NCI-H1092 (cell line): ENCODE measurements around the gene ARL11.

Experiments
- DNase-seq: peaks from one replicate; lab custom pipeline; 2025; lab: John Stamatoyannopoulos, UW

Gene ARL11

GRCh38 chr13:49615836-49616675, 12.3 kb upstream of the ARL11 start:
- DNase-seq: no peak

- no peak for DNase-seq
Observed at GRCh38 chr13:49616676-49617065, 11.6 kb upstream of the ARL11 start.

GRCh38 chr13:49620170-49620621, 8.1 kb upstream of the ARL11 start:
- no peak for DNase-seq

GRCh38 chr13:49622174-49622946, 5.9 kb upstream of the ARL11 start:
- no peak for DNase-seq

- DNase-seq: no peak
Observed at GRCh38 chr13:49624229-49624628, 4.1 kb upstream of the ARL11 start.

- no peak for DNase-seq
Observed at GRCh38 chr13:49625392-49626079, 2.8 kb upstream of the ARL11 start.

GRCh38 chr13:49629196-49629938, 1.1 kb downstream of the ARL11 start:
- no peak for DNase-seq

GRCh38 chr13:49629947-49630346, 1.6 kb downstream of the ARL11 start:
- no peak for DNase-seq

GRCh38 chr13:49630580-49630979, 2.3 kb downstream of the ARL11 start:
- no peak for DNase-seq

GRCh38 chr13:49632156-49632555, 3.8 kb downstream of the ARL11 start:
- no peak for DNase-seq

GRCh38 chr13:49633710-49634109, 5.4 kb downstream of the ARL11 start:
- no peak for DNase-seq

GRCh38 chr13:49635599-49636433, 7.5 kb downstream of the ARL11 start:
- DNase-seq: no peak

GRCh38 chr13:49636705-49637104, 8.4 kb downstream of the ARL11 start:
- no peak for DNase-seq

- DNase-seq: no peak
Observed at GRCh38 chr13:49638030-49638743, 9.9 kb downstream of the ARL11 start.

GRCh38 chr13:49638744-49639072, 10.4 kb downstream of the ARL11 start:
- DNase-seq: no peak

- no peak for DNase-seq
Observed at GRCh38 chr13:49641801-49642291, 13.5 kb downstream of the ARL11 start.

- no peak for DNase-seq
Observed at GRCh38 chr13:49643035-49643646, 14.8 kb downstream of the ARL11 start.

- DNase-seq: no peak
Observed at GRCh38 chr13:49645451-49645850, 17.1 kb downstream of the ARL11 start.

GRCh38 chr13:49646688-49647087, 18.4 kb downstream of the ARL11 start:
- DNase-seq: no peak
